H1 (cell line): ENCODE data around the gene KCNK13. TPM values are rescaled to one million over a fixed set of nuclear protein-coding genes. Genes with fewer than 3 reads are reported as not detected.

ENCODE experiments used
- CHD7 ChIP-seq: fragments of 300-600 bp; sonication (generic); IDR thresholded peaks from 2 replicates; pipeline ENCODE4 v1.7.1; 2012; ENCODE audit warnings: low read length, moderate library complexity, mild to moderate bottlenecking, inconsistent platforms; ENCODE audit not compliant: insufficient replicate concordance
- CTBP2 ChIP-seq: IDR thresholded peaks from 2 replicates; pipeline ENCODE4 v1.7.0; 2011; ENCODE audit warnings: borderline replicate concordance, mild to moderate bottlenecking, moderate library complexity, mixed read lengths, low read length; ENCODE audit not compliant: insufficient read depth, insufficient read length
- EGR1 ChIP-seq: IDR thresholded peaks from 2 replicates; pipeline ENCODE4 v1.6.1; 2011; ENCODE audit warnings: low read depth, low read length, borderline replicate concordance
- EZH2 ChIP-seq: fragments of 200-600 bp; sonication (generic); IDR thresholded peaks from 2 replicates; pipeline ENCODE4 v1.7.1; 2012; ENCODE audit warnings: low read depth, mild to moderate bottlenecking, moderate library complexity, low read length, inconsistent platforms; ENCODE audit not compliant: severe bottlenecking
- HDAC2 ChIP-seq, 2 experiments: fragments of 300-600 bp in 1 of 2; sonication (generic) in 1 of 2; IDR thresholded peaks; 2 replicates each; pipeline ENCODE4 v1.6.1; 2011 to 2012; ENCODE audit warnings: low read depth in 2 of 2, low read length in 2 of 2, mild to moderate bottlenecking in 2 of 2, moderate library complexity in 2 of 2, borderline replicate concordance in 1 of 2, inconsistent platforms in 1 of 2
- HDAC6 ChIP-seq: IDR thresholded peaks from one replicate; pipeline ENCODE4 v1.7.1; 2012; ENCODE audit warnings: low read depth, mild to moderate bottlenecking, inconsistent platforms, low read length, moderate library complexity
- MAFK ChIP-seq: IDR thresholded peaks from 2 replicates; pipeline ENCODE4 v1.6.1; 2012; ENCODE audit warnings: low read depth, mild to moderate bottlenecking, improper control_type of control experiment, low read length
- POLR2AphosphoS5 ChIP-seq: IDR thresholded peaks from 2 replicates; pipeline ENCODE4 v1.6.1; 2011; ENCODE audit warnings: low read depth, low read length
- RFX5 ChIP-seq: IDR thresholded peaks from 2 replicates; pipeline ENCODE4 v1.6.1; 2011; ENCODE audit warnings: low read depth, low read length, improper control_type of control experiment, borderline replicate concordance
- SIN3A ChIP-seq, 2 experiments: IDR thresholded peaks in 1 of 2; conservative IDR thresholded peaks in 1 of 2; 2 replicates each; pipeline ENCODE4 v1.6.1; 2011 to 2012; ENCODE audit warnings: low read length in 2 of 2, improper control_type of control experiment in 1 of 2, low read depth in 1 of 2, mild to moderate bottlenecking in 1 of 2
- SRF ChIP-seq: IDR thresholded peaks from 2 replicates; pipeline ENCODE4 v1.6.1; 2011; ENCODE audit warnings: mild to moderate bottlenecking, low read depth, low read length, moderate library complexity
- polyA plus RNA-seq, 7 experiments: library from polyadenylated mRNA; depleted of rRNA in 3 of 7; stranded (reverse) in 5 of 7; unstranded in 2 of 7; fragments of >200 nt in 5 of 7; fragments of 200-250 nt in 2 of 7; gene quantifications; 1 replicate in 5 of 7; 2 replicates in 1 of 7; 4 replicates in 1 of 7; pipeline versions ENCODE4 v1.2.1 to v1.2.3, GENCODE V29; 2011 to 2013; ENCODE audit warnings: missing spikeins in 2 of 7, mixed read lengths in 2 of 7
- total RNA-seq: library from RNA; stranded (reverse); fragmentation: NEBNext Ultra II Directional; extraction: Animal tissue kit (Norgen Biotek cat#: 25700); gene quantifications from 2 replicates; pipeline ENCODE4 v1.2.1, GENCODE V29; 2021

The KCNK13 gene
- total and polyA plus RNA-seq, 2 of the 8 experiments (the other 6 are each of a cell fraction or from before 2014, with no cell fraction given) = 0.39 to 0.48 TPM

DNA sequence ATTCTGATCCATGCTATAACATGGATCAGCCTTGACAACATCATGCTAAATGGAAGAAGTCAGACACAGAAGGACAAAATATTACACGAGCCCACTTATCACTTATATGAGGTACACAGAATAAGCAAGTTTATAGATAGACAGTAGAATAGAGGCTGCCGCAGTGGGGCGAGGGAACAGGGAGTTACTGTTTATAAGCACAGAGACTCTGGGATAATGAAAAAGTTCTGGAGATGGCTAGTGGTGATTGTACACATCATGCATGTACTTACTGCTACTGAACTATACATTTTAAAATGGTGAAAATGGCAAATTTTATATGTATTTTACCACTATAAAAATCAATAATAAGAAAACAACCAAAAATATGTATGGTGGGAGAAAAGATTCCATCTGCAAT lies 99.3 kb downstream of the KCNK13 start (continued):
- TF ChIP-seq CHD7 = no peak
- TF ChIP-seq CTBP2 = no peak
- no peak for TF ChIP-seq MAFK
- no peak for TF ChIP-seq SIN3A (conservative IDR thresholded peaks at IDR 0.05 in 1 of 2, IDR thresholded peaks at IDR 0.05 in 1 of 2; ENCODE audit: low read depth in 1 of 2, low read length in 2 of 2)
- no peak for TF ChIP-seq EZH2
- no peak for TF ChIP-seq POLR2AphosphoS5
- TF ChIP-seq EGR1 = no peak
- TF ChIP-seq SRF = no peak
- no peak for TF ChIP-seq HDAC2 (IDR thresholded peaks at IDR 0.05; ENCODE audit: borderline replicate concordance in 1 of 2, low read depth in 2 of 2, low read length in 2 of 2)
- no peak for TF ChIP-seq RFX5
- no peak for TF ChIP-seq HDAC6
